Activated T-helper 1 cell treated with Interleukin-2 at 50 U/mL for 16 hours (primary cell): ENCODE measurements around the gene LYL1.
A peak's percentile ranks its signal among the peaks of the same experiment; 100 is the strongest.

Experiments used
- DNase-seq: peaks from one replicate; pipeline ENCODE4 v3.0.0-alpha.2; 2020; ENCODE audit warnings: low read depth

The LYL1 gene

GRCh38 chr19:13104848-13105711 is 2.4 kb upstream of the LYL1 start:
- DNase-seq: no peak

DNA sequence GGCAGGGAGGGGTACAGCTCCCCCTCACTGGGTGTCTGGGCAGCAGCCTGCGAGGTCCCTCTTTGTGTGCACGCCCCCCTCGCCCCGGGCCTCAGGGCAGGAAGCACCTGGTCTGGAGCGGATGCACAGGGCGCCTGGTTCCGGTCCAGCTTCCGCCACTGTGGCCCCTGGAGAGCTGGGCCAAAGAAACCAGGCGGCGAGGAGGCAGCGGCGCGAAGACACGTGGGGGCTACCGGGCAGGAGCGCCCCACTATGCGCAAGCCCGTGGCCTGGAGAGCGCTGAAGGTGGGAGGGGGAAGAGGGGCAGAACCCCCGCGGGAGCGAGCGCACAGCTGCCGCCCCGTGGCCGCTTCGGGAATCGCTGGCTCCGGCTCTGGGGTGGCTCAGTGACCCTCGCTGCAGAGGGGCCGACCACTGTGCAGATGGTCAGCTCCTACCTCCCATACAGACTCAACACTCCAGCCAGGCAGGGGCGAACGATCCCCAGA is 1.7 kb upstream of the LYL1 start:
- DNase-seq: peak; percentile 55

- no peak for DNase-seq
Measured at GRCh38 chr19:13103581-13104359, 1.1 kb upstream of the LYL1 start.

DNA sequence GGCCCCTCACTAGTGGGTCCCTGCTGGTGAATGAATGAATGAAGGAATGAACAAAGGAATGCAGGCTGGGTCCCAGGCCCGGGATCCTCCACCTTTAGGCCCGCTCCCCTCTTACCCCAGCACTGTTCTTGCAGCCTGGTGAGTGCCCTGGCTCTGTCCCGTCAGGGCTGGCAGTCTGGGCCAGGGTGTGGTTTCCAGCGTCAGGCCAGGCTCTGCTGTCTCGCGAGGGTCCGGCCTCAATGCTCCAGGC is 317 bp downstream of the LYL1 start:
- DNase-seq: no peak

- no peak for DNase-seq
Measured at GRCh38 chr19:13101590-13102415, 855 bp downstream of the LYL1 start.

DNA sequence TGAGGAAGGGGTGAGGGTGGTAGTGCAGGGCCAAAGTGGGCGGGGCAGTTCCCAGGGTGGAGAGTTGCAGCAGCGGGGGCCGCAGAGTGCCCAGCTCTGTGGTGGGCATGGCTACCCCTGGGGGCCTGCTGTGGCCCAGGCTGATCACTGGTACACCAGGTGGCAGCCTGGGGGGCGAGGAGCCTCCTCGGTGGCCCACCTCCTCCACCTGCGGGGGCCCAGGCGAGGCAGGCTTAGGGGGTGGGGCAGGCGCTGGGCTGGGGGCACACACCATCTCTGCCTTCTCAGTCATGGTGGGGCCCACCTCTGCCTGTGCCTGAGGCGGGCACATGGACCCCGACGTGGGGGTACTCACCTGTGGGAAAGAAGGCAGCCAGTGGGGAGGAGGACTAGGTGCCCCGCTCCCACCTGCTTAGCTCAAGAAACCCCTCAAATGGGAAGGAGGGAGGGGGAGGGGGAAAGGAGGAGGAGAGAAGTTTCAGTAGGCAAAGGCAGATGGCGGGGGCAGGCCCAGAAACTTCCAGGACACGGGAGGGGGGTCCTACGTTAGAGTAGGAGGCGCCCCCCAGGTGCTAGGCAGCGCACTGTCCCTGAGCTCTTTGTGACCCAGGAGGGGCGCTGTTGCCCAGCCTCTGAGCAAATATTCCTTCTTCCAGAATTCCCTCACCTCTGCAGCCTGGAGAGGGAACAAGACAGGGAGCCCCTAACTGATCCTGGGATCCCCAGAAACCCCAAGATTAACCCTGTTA is 1.6 kb downstream of the LYL1 start:
- no peak for DNase-seq

DNA sequence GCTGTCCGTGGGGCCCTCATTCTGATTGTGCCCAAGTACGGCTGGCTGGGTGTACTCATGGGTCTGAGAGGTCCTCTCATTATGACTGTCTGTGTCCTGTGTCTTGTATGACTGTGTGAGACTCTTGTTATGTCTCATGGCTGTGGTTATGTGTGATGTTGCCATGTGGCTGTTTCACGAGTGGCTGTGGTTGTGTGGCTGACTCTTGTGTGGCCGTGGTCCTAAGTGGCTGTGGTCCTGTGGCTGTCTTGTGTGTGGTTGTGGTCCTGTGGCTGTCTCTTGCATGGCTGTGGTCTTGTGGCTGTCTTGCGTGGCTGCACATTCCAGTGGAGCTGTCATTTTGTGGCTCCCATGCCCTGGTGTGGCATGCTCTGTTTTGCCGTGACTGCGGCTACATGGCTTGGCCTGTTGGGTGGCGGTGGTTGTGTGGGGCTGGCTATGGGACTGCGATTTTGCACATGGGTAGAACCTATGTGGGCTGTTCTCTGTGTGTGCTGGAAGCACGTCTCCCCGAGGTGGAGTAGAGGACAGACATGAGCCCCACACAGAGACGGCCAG is 2.5 kb downstream of the LYL1 start:
- peak; percentile 42 for DNase-seq

GRCh38 chr19:13099073-13099999 is 3.3 kb downstream of the LYL1 start:
- DNase-seq: peak; percentile 76

DNA sequence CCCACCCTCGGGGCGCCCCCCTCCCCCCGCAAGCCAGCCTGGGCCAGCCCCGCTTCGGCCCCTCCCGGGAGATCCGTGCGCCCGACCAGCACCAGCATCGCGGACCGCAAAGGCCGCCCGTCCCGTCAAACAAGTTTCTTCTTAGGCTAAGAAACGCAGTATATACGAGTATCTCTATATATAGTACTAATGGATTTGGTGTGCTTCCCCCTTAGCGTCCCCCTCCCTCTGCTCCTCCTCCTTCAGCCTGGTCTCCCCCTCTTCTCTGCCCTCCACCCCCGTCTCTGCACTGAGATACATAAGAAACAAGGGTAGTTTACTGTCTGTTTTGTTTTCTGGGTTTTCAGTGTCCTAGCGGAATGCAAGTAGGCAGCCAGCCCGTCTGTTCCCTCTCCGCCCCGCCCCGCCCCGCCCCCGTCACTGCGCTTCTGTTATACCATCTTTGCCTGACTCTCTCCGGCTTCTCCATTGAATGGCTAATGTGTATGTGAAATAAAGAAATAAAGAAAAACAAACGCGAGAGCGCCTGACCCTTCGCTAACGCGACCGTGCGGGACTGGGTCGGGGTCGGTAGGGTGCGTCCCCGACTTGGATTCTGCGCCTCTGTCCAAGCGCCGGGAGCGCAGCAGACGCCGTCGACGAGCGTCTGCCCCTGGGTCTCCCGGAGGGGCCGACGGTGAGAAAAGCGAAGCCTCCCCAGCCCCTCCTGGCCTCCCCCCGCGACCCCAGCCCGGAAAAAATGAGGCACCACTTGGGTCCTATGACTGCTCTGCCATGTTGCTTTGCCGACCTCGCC is 4.2 kb downstream of the LYL1 start:
- no peak for DNase-seq

GRCh38 chr19:13097463-13098258 is 5.0 kb downstream of the LYL1 start:
- no peak for DNase-seq

GRCh38 chr19:13097033-13097462 is 5.6 kb downstream of the LYL1 start:
- no peak for DNase-seq

GRCh38 chr19:13095934-13096927 is 6.4 kb downstream of the LYL1 start:
- DNase-seq: no peak

DNA sequence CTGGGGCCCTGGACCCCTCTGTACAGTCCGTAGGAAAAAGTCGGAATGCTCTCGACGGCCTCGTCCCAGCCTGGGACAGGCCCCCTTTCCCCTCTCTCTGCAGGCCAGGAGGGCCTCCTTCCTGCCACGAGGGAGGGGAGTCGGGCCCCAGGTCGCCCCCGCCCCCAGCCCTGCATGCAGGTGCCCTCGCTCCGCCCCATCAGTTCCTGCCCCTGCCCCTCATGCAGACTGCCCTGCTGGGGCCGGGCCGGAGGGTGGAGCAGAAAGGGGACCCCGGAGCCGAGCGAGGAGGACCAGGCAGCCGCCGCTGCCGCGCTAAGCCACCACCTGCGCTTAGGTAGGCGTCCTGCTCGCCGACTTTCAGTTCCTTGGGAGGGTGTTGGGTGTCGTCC is 7.3 kb downstream of the LYL1 start:
- no peak for DNase-seq

- no peak for DNase-seq
Measured at GRCh38 chr19:13094771-13095392, 7.8 kb downstream of the LYL1 start.

GRCh38 chr19:13094106-13094504 is 8.6 kb downstream of the LYL1 start:
- no peak for DNase-seq

DNA sequence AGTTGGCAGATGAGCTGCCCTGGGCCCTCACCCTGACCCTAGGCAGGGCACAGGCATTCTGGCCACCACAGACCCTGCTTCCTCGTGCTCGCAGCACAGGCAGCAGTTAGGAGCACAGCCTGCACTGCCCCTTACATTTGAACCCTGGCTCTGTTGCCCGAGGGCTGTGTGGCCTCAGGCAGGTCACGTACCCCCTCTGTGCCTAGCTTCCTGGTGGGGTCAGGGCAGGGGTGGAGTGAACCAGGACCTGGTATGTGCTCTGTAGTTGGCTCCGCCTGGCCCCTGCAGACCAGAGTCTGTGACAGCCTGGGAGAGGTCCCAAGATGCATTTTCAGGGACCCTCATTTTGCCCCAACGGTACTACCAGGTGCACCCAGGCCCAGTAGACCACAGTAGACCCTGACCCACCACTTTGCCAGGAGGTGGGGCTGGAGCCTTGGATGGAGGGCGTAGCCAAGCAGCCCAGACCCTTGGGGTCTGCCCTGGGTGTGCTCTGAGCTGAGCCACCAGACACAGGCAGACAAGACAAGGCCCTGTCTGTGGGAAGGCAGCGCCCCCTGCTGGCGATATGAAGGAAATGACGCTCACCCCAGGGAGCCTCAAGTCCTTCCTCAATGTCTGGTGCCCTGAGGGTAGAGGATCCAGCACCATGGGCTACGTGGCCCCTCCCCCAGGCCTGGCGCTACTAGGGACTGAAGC is 9.1 kb downstream of the LYL1 start:
- DNase-seq: peak; percentile 63
